Measurements from ENCODE around the gene ATP4B.

Gene ATP4B

DNA sequence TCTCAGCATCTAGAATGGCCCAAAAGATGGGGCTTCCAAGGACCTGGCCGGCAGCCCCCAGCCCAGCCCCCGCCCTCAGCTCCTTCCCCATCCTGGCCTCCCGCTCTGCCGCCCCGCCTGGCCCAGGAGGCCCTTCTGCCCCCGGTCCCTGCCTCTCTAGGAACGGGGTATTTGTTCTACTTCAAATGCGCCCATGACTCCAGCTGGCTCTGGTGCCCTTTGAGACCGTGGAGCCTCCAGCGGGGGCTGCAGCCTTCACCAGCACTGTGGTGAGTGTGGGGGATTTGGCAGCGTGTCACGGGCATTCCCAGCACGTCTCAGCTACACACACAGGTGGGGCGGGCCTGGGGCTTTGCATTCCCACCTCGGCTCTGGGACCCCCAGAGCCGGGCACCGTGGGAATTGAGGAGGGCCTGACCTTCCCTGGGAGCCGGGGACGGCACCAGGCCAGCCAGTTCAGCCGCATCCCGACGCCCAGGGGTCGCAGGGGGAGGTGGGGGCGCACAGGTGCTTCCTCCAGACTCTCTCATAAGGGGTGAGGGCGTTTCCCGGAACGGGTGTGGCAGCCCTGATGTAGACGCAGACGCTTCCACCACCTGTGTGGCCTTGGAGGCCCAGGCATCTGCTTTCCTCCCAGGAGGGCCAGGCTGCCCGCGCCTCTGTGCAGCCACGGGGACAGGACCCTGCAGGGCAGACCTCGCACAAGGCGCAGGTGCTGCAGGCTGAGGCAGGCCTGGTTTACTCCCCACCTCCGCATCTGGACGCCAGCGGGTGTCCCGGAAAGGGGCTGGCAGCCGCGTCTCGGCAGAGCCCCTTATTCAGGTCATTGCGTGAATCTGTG lies 947 bp downstream of the ATP4B start:
- no peak for DNase-seq (ENCODE audit: low spot score)

DNA sequence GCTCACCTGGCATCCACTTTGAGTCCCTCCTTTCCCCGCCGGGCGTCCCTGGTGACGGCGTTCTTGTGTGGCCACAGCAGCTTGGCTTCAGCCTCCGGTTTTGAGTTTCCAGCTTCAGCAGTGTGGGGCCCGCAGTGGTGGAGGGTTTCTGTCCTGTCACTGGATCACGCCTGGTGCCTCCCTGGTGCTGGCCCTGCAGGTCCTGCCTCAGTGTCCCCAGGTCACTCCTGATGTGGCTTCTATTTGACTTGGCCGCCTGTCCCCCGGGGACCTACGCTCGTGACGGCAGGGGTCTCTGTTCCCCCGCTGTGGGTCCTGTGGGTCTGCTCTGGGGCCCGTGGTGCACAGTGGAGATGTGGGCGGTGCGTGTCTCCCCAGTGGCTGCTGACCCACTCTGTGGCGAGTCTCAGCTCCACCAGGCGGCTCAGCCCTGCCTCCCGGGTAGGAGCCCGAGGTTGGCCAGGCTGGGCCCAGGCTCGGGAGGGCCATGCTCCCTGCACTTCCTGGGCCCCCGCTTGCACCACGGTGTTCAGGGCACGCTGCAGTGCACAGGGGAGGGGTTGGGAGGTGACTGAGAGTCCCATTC lies 1.9 kb downstream of the ATP4B start:
- no peak for DNase-seq (ENCODE audit: low spot score)

GRCh38 chr13:113655346-113656002 lies 2.5 kb downstream of the ATP4B start:
- no peak for DNase-seq (ENCODE audit: low spot score)

DNA sequence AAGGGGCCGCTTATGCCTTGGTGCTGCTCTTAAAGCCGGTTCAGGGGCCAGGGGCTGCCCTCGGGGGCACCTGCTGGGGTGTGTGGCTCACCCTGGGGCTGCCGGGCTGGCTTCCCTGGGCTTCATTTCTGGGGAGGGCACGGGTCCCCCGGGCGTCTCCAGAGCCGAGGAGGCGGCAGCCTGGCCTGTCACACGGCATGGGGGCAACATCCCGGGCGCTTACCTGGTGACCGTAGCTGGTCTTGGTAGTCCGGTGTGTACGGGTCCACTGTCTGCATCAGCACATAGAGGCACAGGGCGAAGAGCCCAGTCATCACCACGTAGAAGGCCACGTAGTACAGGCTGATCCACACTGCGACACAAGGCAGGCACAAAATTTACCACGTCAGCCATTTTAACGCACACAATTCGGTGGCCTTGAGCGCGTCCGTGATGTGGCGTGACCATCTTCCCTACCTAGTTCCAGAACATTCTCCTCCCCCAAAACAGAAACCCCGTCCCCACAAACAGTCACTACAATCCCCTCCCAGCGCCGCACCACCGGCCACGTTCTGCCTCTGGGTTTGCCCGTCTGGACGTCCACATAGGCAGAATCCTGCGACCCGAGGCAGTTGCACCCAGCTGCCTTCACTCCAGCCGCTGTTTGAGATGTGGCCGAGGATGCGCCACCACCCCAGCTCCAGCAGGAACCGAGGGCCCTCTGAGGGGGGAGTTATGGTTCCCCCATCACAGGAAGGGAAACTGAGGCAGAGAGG lies 3.2 kb downstream of the ATP4B start:
- DNase-seq (ENCODE audit: low spot score), result no peak

DNA sequence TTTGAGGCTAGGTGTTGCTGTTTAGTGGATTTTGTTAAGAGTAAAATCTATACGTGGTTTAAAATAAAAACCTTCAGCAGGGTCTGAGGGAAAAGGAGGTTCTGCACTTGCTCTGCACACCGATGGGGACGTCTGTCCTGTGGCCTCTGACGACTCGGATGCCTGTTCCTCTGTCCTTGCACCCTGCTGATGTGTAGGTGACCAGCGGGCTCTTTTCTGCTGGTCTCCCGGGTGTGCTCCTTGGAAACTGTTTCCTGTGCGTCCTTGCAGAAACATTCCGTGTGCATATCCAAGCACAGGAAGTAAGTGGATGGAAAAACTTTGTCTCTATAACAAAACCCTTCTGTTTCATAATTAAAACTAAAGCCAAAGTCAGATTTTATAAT lies 3.8 kb downstream of the ATP4B start:
- DNase-seq (ENCODE audit: low spot score), result no peak

- DNase-seq (ENCODE audit: low spot score), result no peak
Measured at GRCh38 chr13:113653264-113654174, 4.5 kb downstream of the ATP4B start.

DNA sequence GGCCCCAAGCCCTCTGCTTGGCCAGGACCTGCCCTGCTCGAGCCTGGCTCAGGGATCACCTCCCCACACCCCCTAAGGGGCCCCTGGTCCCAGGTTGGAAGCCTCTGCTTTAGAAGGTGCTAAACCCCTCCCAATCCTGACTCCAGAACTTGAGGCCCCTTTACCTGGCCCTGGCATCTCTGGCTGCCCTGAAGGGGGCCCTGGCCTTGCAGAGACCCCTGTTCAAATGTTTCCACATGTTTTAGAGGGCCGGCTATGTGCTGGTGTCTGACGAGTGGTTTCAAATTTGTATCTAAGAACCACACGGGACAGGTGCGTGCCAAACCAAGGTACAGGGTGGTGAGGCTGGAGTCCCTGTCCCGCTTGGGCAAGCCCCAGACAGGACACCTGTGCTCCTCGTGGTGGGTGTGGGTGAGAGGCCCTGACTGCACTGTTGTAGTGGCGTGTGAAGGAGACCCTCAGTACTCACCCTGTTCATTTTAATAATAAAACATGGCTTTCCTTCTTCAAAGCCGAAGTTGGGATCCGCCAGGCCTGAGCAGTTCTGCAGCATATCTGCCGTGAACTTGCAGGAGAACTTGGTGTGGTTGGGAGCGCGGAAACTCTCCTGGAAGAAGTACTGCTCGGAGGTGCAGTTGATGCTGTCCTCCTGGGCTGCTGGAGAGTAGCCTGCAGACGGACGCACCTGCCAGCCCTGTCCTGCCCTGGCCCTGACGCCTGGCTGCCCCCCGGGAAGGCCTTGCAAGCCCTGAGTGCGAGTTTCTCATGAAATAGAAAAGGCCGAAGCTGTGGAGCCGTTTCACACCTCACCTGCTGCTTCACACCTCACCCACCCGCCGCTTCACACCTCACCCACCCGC lies 5.4 kb downstream of the ATP4B start:
- DNase-seq (ENCODE audit: low spot score), result no peak

- DNase-seq (ENCODE audit: low spot score), result no peak
Measured at GRCh38 chr13:113651511-113652403, 6.2 kb downstream of the ATP4B start.

DNA sequence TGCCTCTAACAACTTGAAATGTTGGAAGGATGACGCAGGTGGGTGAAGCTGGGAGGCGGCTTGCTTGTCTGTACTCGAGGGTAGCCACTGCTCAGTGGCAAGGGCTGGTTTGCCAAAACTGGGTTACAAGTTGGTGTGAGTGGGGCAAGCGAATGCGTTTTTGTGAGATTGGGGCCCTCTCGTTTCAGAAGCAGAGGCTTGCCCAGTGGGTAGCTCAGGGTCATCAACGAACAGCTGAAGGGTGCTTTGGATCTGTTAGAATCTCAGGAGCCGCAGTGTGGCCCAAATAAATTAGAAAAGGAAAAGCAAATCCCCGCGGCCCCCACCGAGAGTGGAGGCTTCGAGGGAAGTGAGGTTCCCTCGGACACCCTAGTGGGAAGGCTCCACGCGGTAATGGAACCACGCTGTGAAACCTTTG lies 7.3 kb downstream of the ATP4B start:
- no peak for DNase-seq (ENCODE audit: low spot score)

GRCh38 chr13:113650275-113650674 lies 7.7 kb downstream of the ATP4B start:
- DNase-seq (ENCODE audit: low spot score), result no peak

DNA sequence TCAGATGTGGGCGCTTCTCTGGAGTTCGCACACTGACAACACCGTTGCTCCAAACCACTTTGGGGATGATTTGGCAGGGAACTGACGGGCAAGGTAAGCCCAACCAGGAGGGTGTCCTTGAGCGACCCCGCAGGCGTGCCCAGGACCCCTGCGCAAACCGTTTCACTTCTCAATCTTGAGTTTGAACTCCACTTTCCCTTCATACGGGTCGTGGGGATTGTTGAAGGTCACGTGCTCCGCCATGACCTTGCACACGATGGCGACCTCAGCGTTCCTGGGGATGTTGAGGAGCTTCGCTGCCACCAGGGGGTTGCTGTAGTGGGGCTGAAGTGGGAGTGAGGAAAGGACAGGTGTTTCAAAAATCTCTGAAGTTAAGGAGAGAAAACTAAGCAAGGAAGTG lies 8.8 kb downstream of the ATP4B start:
- no peak for DNase-seq (ENCODE audit: low spot score)

DNA sequence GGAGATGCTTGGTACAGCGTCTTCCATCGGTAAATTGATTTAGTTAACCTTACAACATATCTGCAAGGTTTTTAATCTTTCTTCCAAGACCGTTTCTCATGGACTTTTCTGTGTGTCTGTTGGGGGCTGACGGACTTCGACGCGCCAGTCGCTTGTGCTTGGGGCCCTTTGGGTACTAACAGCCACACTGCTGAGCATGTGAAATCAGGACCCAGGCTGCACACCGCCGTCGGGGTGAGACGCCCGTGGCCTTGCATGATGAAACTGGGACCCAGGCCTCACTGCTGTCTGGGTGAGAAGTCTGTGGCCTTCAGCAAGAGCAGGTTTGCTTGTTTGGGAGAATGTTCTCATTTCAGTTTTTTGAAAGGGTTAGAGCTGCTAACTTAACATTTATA lies 9.8 kb downstream of the ATP4B start:
- no peak for DNase-seq (ENCODE audit: low spot score)

- DNase-seq (ENCODE audit: low spot score), result no peak
Measured at GRCh38 chr13:113647351-113648215, 10.4 kb downstream of the ATP4B start.

GRCh38 chr13:113646921-113647340 lies 11.1 kb downstream of the ATP4B start:
- DNase-seq (ENCODE audit: low spot score), result no peak

- DNase-seq (ENCODE audit: low spot score), result no peak
Measured at GRCh38 chr13:113646376-113646775, 11.6 kb downstream of the ATP4B start.

DNA sequence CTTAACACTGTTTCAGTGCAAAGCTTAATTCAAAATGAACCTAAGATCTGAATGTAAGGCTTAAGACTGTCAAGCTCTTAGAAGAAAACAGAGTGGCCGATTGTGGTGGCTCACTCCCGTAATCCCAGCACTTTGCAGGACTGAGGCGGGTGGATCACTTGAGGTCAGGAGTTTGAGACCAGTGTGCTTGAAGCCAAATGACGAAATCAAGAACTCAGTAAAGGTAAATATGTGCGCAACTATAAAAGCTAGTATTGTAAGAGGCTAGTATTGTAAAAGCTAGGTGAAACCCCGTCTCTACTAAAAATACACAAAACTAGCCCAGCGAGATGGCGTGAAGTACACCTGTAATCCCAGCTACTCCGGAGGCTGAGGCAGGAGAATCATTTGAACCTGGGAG lies 12.7 kb downstream of the ATP4B start:
- DNase-seq (ENCODE audit: low spot score), result no peak

GRCh38 chr13:113644800-113645199 lies 13.2 kb downstream of the ATP4B start:
- no peak for DNase-seq (ENCODE audit: low spot score)

- DNase-seq (ENCODE audit: low spot score), result no peak
Measured at GRCh38 chr13:113643593-113643992, 14.4 kb downstream of the ATP4B start.
